ENCODE results near the gene SNX24.
A peak's percentile ranks its signal among the peaks of the same experiment; 100 is the strongest.
"Not testable (repeated sequence)": the region's sequence is repeated elsewhere in the genome, so short reads cannot be mapped to it uniquely, and the experiment has no call there.

Gene SNX24, protein sequence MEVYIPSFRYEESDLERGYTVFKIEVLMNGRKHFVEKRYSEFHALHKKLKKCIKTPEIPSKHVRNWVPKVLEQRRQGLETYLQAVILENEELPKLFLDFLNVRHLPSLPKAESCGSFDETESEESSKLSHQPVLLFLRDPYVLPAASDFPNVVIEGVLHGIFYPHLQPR

DNA sequence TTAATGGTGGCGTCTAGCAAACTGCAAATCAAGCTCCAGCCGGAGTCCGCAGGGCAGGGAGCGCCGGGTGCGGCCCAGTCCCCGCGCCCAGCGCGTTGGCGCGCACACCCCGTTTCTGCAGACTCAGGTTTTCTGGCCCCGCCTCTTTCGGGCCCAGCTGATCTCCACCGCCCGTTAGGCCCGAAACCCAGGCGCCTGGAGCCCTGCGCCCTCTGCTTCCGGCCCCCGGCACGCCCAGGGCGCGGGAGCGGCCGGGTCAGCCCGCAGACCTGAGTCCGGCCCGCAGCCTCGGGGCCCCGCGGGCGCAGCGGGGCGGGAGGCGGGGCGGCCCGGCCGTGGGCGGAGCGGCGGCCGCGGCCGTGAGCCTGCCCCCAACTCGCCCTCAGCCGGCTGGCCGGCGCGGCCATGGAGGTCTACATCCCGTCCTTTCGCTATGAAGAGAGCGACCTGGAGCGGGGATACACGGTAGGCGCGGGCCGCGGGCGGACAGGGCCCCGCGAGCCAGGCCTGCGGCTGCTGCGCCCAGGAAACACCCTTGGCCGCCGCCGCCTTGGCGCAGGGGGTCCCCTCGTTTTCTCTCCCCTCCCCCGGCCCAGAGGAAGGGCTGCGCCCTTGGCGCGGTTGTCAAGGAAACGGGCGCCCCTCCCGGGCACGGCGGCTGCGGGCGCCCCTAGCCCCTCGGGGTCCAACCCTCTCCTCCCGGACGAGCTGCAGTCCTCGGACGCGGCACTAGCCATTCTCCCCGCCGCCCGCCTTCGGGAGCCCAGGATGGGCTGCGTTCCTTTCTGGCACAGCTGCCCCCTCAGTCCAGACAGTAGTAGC is at the start of gene SNX24:
Gene SNX24 (plus strand): TSS at position 385 of the 822 bp plus-strand sequence. CDS start 21 bp downstream, at position 406.
- DNase-seq (ENCODE audit: low spot score), result peak; percentile 83

DNA sequence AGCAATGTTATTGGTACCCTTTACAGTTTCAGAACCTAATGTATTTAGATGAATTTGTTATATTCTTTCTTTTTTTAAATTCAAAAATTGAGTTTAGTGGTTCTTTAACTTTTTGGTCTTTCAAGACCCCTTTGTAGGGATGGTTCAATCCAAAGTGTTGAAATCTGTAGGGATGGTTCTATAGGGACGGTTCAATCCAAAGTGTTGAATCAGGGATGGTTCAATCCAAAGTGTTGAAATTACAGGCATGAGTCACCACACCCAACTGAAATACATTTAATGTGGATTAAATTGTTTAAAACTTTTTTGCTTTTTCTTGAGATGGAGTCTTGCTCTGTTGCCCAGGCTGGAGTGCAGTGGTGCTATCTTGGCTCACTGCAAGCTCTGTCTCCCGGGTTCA is 39.9 kb upstream of the SNX24 start:
- no peak for DNase-seq (ENCODE audit: low spot score)

DNA sequence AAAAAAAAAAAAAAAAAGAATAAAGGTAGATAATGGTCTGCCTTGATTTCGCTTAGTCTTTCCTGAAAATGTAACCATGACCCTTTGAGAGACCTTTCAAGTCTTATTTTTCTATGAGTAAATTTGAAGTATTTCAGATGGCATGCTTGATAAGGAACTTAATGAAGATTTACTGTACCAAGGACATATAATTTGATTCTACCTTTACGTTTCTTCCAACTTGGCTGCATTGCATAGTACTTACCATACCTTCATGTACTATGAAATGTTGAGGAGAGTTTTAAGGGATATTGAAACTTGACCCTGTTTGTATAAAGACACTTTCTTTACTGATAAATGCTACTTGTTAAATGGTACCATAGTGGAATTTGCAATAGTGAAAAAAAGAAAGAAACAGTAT is 35.0 kb upstream of the SNX24 start:
- DNase-seq (ENCODE audit: low spot score), result no peak

DNA sequence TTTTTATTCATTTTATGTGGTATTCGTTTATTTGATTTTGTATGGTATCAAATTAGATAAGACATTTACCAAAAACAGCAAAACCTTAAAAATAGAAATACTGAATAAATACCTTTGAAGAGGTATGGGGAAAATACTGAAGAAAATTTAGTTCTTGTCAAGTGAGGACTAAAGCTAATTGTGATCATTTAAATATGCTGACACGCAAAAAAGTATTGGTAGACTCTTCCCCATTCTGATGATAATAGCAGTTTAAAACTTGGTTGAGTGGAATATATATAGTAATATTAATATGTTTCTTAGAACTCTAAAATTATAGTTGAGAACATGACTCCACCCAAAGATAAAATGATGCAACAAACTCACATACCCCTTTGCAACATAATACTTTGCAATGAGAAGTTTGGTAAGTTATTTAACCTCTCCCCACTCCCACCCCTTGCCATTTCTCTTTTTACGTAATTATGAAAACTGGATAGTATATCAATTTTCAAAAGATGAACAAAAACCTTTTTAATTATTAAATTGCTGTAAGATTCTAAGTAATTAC is 30.1 kb upstream of the SNX24 start:
- no peak for DNase-seq (ENCODE audit: low spot score)

DNA sequence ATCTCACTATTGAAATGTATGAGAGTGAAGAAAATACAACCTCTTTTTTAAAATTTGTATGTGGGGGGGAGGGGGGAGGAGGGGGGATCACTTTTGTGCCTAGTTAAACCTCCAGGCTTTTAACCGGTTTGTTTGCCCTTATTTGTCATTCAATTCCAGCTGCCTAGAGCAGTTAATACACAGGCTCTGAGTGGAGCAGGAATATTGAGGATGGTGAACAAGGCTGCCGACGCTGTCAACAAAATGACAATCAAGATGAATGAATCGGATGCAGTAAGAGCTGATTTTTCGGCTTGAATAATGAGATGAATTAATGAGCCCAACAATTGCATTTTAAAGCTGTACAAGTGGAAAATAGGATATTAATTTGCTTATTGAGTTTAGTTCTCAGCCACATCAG is 28.7 kb upstream of the SNX24 start:
- no peak for DNase-seq (ENCODE audit: low spot score)

DNA sequence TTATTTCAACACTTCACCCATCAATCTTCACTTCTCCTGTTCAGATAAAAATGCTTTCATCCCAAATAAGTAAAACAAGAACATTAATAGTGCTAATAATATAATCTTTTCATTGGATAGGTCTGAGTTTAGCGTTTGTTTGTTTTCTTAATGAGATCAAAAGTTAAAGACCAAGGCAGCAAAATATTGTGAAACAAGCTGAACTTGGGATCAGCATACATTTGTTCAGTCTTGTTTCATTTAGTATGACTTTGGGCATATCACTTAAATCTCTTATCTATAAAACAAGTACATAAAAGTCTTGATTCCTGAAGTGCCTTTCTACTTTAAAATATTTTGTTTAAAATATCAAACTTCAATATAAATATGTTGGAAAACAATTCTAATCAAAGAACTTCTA is 13.4 kb upstream of the SNX24 start:
- DNase-seq (ENCODE audit: low spot score), result no peak

DNA sequence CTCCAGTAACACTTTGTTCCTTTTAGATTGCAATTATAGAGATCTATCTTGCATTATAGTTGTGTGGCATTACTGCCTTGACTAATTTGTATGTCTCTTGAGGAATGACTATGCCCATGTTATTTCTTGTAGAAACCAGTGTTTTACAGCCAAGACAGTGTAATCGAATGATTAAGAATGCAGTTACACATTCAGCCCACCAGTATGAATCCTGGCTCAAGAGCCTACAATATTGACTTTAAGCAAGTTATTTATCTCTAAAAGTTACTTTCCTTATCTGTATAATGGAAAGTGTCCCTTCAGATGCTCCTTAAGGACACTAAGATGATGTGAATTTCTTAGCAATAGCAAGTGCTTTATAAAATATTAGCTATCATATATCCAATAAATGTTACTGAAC is 9.7 kb upstream of the SNX24 start:
- DNase-seq (ENCODE audit: low spot score), result no peak

DNA sequence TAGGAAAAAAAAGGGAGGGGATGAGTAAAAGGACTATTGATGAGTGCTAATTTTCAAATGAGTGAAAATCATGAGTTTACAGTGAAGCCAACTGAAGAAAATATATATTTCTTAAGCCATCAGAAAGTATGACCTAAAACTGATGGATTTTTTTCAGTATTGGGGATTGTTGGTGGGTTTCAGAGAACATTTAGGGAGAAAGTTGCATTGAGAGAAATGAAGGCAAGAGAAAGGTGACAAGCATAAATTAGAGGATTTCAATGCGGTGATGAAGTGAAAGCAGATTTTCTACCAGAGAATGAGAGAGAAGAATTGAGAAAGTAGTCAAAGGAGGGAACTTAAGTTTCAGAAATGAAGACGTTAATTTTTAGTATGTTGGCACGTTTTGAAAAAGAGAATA is 8.5 kb upstream of the SNX24 start:
- DNase-seq (ENCODE audit: low spot score), result no peak

DNA sequence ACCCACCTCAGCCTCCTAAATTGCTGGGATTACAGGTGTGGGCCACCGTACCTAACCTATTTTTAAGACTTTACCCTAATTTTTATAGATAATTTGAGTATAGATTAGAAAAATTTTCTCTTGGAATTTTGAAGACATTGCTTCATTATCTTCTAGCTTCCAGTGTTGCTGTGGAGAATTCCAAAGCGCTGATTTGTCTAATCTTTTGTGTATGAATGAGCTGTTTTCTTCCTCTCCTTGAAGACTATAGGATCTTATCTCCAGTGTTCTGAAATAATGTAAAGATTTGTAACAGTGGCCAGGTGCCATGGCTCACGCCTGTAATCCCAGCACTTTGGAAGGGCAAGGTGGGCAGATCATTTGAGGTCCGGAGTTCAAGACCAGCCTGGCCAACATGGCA is 5.7 kb upstream of the SNX24 start:
- no peak for DNase-seq (ENCODE audit: low spot score)

DNA sequence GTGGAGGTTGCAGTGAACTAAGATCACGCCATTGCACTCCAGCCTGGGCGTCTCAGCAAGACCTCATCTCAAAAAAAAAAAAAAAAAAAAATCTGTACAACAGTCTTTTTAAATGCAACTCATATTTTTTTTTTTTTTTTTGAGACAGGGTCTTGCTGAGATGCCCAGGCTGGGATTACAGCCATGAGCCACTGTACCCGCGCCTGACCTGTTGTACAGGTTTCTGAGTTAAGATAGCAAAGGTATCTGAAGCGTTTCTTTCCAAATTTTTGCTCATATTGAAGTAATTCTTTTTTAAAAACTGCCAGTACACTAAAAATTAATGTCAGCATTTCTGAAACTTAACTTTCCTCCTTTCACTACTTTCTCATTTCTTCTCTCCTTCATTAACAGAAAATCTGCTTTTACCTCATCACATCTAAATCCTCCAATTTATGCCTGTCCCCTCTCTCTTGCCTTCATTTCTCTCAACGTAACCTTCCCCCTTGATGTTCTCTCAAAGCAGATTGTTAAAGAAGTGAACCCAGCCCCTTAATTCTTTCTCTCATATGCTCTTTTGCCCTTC is 3.3 kb upstream of the SNX24 start:
- no peak for DNase-seq (ENCODE audit: low spot score)

DNA sequence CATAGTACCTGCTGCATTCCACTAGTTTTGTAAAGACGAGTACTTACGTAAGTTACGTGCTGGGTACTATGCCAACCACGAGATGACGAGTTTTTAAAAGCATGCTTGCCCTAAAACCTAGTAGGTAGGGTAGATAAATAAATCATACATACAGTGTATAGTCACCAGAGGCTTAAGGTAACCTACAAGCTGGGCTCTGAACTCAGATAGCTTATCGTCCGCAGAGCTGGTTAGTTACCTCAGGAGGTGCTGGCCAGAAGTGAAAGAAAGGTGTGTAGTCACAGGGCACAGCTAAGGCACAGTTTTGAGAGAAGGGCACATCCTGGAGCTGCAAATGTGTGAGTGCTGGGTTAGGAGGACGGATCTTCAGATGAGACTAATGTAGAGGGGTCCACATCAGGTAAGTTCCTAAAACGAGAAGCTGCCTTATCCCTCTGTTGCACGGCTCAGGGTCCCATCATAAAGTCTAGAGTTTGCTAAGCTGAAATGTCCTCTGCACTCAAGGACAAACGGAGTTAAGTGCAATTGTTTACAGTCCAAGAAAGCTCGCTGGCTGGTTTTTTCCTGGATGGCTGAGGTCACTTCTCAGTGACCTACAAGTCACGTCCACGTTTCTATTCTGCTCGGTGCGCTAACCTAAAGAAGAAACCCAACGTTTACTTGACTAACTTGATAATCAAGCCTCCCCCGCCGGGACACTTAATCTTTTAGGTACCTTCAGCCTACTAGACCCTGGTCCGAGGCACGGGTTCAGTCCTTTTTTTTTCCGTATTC is 1.1 kb upstream of the SNX24 start:
- no peak for DNase-seq (ENCODE audit: low spot score)

DNA sequence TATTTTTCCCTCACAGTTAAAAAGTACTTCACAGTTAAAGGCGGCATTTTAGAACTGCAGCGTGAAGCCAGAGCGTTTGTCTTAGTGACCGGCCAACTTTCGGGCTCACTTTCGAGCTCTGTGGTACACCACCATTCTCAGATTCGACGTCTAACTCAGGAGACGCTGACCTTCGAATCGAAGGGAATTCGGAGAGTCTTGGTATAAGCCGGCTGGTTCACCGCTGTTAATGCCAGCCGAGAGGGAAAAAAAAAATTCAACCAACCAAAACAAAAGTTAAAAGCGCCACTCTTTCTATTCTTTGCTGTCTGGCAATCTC is 544 bp upstream of the SNX24 start:
- DNase-seq (ENCODE audit: low spot score), result no peak

DNA sequence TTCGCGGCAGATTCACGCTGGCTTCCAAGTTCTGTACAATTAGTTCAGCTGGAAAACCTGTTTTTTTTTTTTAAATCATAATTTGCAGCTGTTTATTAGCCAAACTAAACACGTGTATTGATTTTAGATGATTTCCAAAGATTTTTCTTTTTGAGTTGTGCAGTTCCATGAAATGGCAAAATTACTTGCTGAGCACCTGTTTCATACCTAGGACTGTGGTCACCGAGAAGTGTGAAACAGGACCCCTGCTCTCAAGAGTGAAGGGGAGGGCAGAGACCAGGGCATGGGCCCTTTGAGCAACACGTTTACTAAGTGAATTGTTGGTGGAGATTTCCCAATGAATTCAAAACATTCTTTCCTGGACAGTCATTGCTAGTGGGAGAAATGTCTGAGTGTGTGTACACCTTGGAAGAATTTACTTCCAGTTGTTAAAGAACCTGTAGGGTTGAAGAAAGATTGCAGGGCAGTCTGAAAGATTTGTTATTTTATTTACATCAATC is 688 bp downstream of the SNX24 start:
- DNase-seq (ENCODE audit: low spot score), result no peak

DNA sequence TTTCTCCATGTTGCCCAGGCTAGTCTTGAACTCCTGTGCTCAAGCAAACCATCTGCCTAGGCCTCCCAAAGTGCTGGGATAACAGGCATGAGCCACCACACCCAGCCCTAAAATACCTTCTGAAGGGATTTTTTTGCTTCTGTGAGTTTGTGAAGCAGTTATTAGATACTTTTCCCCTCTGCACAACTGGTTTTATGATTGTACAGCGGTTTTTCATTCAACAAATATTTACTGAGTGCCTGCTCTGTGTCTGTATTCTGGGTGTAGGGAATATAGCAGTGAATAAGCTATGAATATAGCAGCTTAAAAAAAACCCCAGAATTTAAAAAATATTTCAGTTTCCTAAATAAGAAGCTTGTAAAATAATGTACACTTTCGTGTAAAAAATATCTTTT is 2.3 kb downstream of the SNX24 start:
- DNase-seq (ENCODE audit: low spot score), result no peak

DNA sequence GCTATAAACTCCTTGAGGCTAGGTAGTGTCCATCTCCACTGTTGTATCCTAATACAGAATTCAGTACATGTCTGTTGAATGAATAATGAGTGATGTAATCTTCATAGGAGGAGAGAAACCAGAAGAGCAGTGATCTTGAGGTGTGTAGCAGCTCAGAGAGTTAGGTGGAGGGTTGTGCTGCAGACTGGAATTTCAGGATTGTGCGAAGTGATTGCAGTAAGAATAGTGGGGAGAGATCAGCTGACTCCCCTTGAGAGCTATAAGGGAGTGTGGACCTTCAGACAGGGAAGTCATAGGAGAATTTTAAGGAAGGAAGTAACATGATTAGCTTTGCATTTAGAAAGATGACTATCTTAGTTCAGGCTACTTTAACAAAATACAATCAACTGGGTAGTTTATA is 4.4 kb downstream of the SNX24 start:
- no peak for DNase-seq (ENCODE audit: low spot score)

DNA sequence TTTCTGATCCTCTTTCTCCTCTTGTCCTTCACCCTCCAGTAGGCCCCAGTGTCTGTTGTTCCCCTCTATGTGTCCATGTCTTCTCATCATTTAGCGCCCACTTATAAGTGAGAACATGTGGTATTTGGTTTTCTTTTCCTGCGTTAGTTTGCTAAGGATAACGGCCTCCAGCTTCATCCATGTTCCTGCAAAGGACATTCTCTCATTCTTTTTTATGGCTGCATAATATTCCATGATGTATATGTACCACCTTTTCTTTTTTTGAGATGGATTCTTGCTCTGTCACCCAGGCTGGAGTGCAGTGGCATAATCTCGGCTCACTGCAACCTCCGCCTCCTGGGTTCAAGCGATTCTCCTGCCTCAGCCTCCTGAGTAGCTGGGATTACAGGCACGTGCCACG is 12.1 kb downstream of the SNX24 start:
- not testable (repeated sequence) for DNase-seq (ENCODE audit: low spot score)

DNA sequence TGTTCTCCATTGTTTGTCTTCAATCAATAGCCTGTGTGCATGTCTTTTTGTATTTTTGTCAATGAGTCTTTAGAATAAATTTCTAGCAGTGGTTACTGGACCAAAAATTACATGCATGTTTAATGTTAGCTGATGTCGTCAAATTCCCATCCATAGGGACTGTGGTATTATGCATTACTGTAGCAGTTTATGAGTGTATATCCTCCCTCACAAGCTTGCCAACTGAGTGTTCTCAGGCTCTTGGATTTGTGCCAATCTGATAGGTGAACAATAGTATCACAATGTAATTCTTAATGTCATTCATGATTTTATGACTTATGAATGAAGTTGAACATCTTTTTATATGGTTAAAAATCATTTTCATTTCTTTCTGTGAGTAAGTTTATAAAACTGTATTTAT is 13.0 kb downstream of the SNX24 start:
- DNase-seq (ENCODE audit: low spot score), result no peak

DNA sequence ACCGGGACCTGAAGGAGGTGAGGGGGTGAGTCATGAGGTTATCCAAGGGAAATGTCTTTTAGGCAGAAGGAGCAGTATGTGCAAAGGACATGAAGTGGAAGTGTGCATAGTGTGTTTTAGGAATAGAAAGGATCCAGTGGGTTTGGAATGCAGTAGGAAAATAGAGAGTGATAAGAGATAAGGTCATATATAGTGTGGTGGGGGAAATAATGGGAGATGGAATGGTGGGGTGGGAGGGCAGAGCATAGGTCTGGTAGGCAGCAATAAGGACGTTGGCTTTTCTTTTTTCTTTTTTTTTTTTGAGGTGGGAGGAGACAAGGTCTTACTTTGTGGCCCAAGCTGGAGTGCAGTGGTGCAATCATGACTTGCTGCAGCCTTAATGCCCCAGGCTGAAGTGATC is 17.8 kb downstream of the SNX24 start:
- DNase-seq (ENCODE audit: low spot score), result no peak

DNA sequence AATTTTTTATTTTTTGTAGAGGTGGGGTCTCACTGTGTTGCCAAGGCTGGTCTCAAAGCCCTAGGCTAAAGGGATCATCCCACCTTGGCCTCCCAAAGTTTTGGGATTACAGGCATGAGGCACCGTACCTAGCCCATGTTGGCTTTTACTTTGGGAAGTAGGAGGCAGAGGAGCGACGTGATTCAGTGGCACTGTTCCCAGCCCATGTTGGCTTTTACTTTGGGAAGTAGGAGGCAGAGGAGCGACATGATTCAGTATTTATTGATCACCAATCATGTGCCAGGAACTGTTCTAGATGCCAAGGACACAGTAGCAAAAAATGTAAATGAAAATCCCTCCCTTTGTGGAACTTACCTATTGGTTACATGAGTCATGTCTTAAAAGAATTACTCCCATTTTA is 18.3 kb downstream of the SNX24 start:
- no peak for DNase-seq (ENCODE audit: low spot score)

DNA sequence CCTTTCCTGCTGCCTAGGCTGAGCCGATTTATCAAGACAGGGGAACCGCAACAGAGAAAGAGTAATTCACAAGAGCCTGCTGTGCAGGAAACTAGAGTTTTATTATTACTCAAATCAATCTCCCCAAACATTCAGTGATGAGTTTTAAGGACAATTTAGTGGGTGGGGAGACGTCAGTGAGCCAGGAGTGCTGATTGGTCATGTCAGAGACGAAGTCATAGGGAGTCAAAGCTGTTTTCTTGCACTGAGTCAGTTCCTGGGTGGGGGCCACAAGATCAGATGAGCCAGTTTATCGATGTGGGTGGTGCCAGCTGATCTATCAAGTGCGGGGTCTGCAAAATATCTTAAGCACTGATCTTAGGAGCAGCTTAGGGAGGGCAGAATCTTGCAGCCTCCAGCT is 19.0 kb downstream of the SNX24 start:
- no peak for DNase-seq (ENCODE audit: low spot score)

DNA sequence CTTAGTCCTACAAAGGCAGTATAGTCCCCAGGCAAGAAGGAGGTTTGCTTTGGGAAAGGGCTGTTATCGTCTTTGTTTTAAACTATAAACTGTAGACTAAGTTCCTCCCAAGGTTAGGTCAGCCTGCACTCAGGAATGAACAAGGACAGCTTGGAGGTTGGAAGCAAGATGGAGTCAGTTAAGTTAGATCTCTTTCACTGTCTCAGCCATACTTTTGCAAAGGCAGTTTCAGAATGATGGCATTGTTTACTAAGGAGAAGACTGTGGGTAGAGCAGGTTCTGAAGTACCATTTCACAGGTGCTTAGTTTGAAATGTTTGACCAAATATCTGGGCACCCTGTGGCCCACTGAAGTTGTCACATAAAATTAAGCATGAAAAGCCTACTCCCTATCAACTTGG is 19.4 kb downstream of the SNX24 start:
- no peak for DNase-seq (ENCODE audit: low spot score)

DNA sequence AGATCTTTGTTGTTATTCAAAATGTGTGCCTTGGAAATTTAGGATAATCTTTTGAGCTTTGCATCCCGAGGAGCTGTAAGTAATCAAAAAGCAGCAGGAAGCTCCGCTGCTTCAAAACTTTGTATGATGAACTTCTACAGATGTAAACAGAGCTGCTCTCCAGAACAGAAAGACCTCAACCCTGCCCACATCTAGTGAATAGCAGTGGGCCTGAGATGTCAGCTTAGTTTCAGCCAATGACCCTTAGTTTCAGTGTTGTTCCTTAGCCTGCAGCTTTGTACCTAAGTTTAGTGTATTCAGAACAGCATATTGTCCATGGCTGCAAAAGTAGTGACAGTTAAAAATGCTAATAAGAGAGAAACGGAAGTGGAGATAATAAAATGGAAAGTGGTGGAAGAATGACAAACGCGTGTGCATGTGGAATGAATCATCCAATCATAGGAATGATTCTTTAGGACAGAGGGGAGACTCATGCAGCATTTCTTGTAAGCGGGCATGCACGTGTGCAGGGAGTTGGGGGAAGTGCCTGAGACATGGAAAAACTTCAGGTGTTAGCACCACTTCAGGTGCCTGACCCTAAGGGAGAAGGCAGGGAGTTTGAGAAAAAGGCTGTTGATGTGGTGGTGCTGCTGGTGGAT is 24.9 kb downstream of the SNX24 start:
- no peak for DNase-seq (ENCODE audit: low spot score)

All from hematopoietic multipotent progenitor cell treated with erythropoietin and hydrocortisone succinate and interleukin-3 and kit ligand, for 15 days (in vitro differentiated cells).